Measurements from ENCODE around the gene E4F1. TPM values are rescaled to one million over a fixed set of nuclear protein-coding genes. Genes with fewer than 3 reads are reported as not detected.
"Not testable (repeated sequence)": the region's sequence is repeated elsewhere in the genome, so short reads cannot be mapped to it uniquely, and the experiment has no call there.

Gene E4F1
- total RNA-seq, 2 experiments from 2014 or later: 21.2 to 21.7 TPM

GRCh38 chr16:2203119-2203688 lies 20.2 kb upstream of the E4F1 start:
- DNase-seq; intact Hi-C loops (cut with micrococcal nuclease); H3K27ac Mint-ChIP-seq; H3K9me3 Mint-ChIP-seq; H3K27me3 Mint-ChIP-seq (ENCODE audit: low read depth): not testable (repeated sequence)
- CTCF ChIA-PET: interaction anchor here (0.6 to 1.8 kb wide), 2 partner anchors 9 to 185 kb away, joined by 4 to 8 read pairs; no protein-coding TSS in a partner anchor
- Mint-ChIP-seq H3K4me3 (peak overlapping the region; percentile 43), H3K4me1 (ENCODE audit: low read depth) (peaks cover 22% of the 10 kb centered on the region), H3K36me3 (ENCODE audit: low read depth) (peaks cover 13% of the 10 kb centered on the region)

DNA sequence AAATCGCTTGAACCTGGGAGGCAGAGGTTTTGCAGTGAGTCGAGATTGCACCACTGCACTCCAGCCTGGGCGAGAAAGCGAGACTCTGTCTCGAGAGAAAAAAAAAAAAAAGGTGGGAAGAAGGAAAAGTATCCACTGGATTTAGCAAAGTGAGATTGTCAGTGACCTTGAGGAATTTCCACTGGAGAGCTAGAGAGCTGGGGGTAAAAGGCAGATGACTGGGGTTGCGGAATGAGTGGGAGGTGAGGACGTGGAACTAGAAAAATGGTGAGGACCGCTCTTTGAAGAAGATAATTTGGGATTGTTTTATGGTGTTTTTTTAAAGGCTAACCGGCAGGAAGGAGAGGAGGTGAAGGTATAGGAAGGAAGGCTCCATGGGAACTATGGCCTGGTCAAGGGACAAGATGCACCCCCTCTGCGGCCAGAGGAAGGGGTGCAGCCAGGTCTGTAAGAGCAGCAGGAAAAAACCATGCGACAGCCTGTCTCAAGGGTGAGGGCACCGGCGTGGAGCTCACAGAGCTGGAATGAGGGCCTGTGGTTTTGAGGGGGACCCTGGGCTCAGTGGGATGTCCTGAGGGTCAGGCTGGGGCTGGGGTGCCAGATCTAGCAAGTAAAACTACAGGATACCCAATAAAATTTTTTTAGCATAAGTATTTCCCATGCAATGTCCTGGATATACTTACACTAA lies 18.8 kb upstream of the E4F1 start:
- Mint-ChIP-seq H3K4me1 (ENCODE audit: low read depth) (peaks cover 22% of the 10 kb centered on the region), H3K27ac (peak overlapping the region; percentile 48), H3K36me3 (ENCODE audit: low read depth) (peaks cover 13% of the 10 kb centered on the region), H3K4me3 (peak overlapping the region; percentile 72), H3K9me3 (no peaks in the 10 kb centered on the region), H3K27me3 (ENCODE audit: low read depth) (no peaks in the 10 kb centered on the region)
- CTCF ChIA-PET: interaction anchor here (0.6 to 1.8 kb wide), 3 partner anchors 10 to 219 kb away, joined by 3 to 8 read pairs (median 5); no protein-coding TSS in a partner anchor
- DNase-seq: no peak
- intact Hi-C loops (cut with micrococcal nuclease): loop anchor here (1.0 kb wide), 4 partner anchors 11 to 49 kb away; partner anchors contain the start of genes E4F1, ECI1 and TRAF7

- DNase-seq: peak; percentile 86
- Mint-ChIP-seq H3K9me3 (no peaks in the 10 kb centered on the region), H3K27me3 (ENCODE audit: low read depth) (no peaks in the 10 kb centered on the region), H3K4me3 (peak within 1 kb of the TSS; percentile 78), H3K4me1 (ENCODE audit: low read depth) (peaks cover 22% of the 10 kb centered on the region), H3K36me3 (ENCODE audit: low read depth) (peaks cover 13% of the 10 kb centered on the region), H3K27ac (peak within 1 kb of the TSS; percentile 85)
- intact Hi-C loops (cut with micrococcal nuclease): loop anchor here (1.0 kb wide), 4 partner anchors 10 to 50 kb away; partner anchors contain the start of genes E4F1, ECI1 and TRAF7
- CTCF ChIA-PET: interaction anchor here (0.6 to 1.5 kb wide), 2 partner anchors 11 to 76 kb away, joined by 4 to 5 read pairs; no protein-coding TSS in a partner anchor
Measured at GRCh38 chr16:2205104-2205966, 18.1 kb upstream of the E4F1 start, which contains the start of gene MLST8. MLST8 (plus strand) TSS chr16:2205454; CDS start chr16:2206086, 632 bp downstream.

DNA sequence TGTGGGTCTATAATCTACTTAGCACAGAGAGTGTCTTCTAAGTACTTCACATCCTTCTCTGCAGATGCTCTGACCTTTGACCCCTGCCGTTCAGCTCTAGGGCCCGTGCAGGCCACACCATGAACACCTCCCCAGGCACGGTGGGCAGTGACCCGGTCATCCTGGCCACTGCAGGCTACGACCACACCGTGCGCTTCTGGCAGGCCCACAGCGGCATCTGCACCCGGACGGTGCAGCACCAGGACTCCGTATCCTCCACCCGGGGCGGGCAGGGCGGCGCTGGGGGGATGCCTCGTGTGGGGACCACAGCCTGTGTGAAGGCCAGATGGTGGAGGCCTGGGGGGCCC lies 17.5 kb upstream of the E4F1 start:
- Mint-ChIP-seq H3K27me3 (ENCODE audit: low read depth) (no peaks in the 10 kb centered on the region), H3K36me3 (ENCODE audit: low read depth) (peaks cover 13% of the 10 kb centered on the region), H3K4me3 (peak overlapping the region; percentile 78), H3K9me3 (no peaks in the 10 kb centered on the region), H3K4me1 (ENCODE audit: low read depth) (peaks cover 22% of the 10 kb centered on the region), H3K27ac (peak overlapping the region; percentile 48)
- no peak for DNase-seq
- CTCF ChIA-PET: interaction anchor here (1.5 kb wide), 1 partner anchor 11 kb away, joined by 5 read pairs; no protein-coding TSS in a partner anchor
- intact Hi-C loops (cut with micrococcal nuclease): loop anchor here (1.0 kb wide), 4 partner anchors 9 to 51 kb away; partner anchors contain the start of genes E4F1, ECI1 and TRAF7

DNA sequence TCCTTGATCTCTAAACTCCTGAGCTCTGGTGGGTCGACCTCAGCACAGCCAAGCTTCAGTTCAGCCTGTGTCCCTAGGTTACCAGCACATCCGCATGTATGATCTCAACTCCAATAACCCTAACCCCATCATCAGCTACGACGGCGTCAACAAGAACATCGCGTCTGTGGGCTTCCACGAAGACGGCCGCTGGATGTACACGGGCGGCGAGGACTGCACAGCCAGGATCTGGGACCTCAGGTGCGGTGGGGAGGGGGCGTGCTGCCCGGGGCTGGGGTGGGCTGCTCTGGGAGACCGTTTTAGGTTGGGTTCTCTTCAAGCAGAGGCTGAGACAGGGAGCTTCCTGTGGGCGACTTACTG lies 17.0 kb upstream of the E4F1 start:
- Mint-ChIP-seq H3K4me3 (peak overlapping the region; percentile 78), H3K36me3 (ENCODE audit: low read depth) (peaks cover 13% of the 10 kb centered on the region), H3K4me1 (ENCODE audit: low read depth) (peaks cover 22% of the 10 kb centered on the region), H3K27me3 (ENCODE audit: low read depth) (no peaks in the 10 kb centered on the region), H3K9me3 (no peaks in the 10 kb centered on the region), H3K27ac (peak overlapping the region; percentile 48)
- intact Hi-C loops (cut with micrococcal nuclease): no loop called here
- CTCF ChIA-PET: no interaction called here
- DNase-seq: no peak

DNA sequence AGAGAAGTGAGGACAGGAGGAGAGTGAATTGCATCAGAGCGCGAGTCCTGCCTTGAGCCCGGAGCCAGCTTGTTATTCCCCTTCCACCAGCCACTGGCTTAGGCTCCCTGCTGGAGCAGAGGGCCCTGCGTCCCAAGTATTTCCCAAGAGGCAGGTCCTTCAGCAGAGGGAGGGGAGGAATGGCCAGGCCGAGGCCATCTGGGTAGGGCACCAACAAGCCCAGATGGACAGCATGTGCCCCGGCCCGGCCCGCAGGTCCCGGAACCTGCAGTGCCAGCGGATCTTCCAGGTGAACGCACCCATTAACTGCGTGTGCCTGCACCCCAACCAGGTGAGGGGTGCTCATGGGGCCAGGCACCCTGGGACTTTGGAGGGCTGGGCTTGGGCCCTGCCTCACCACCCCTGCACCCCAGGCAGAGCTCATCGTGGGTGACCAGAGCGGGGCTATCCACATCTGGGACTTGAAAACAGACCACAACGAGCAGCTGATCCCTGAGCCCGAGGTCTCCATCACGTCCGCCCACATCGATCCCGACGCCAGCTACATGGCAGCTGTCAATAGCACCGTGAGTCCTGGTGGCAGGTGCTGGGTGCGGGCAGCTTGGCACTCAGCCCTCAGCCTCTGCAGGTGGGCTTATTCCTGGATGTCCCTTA lies 16.5 kb upstream of the E4F1 start:
- CTCF ChIA-PET: no interaction called here
- Mint-ChIP-seq H3K4me1 (ENCODE audit: low read depth) (peaks cover 24% of the 10 kb centered on the region), H3K9me3 (no peaks in the 10 kb centered on the region), H3K4me3 (peak overlapping the region; percentile 78), H3K36me3 (ENCODE audit: low read depth) (peaks cover 14% of the 10 kb centered on the region), H3K27me3 (ENCODE audit: low read depth) (no peaks in the 10 kb centered on the region), H3K27ac (peak overlapping the region; percentile 48)
- intact Hi-C loops (cut with micrococcal nuclease): no loop called here
- no peak for DNase-seq

DNA sequence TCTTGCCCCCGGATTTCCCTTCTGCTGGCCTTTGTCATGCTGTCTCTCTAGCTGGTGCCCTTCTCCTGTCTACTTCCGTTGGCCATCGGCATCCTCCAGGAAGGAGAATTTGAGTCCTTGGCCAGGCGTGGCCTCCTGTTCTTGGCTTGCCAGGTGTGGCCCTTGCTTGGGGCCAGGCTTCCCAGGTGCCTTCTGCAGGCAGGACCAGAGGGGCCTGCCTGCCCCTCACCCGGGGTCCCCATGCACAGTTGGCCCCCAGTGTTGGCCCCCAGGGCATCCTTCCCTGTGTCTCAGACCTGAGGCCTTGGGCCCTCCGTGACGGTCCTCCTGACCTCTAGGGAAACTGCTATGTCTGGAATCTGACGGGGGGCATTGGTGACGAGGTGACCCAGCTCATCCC lies 15.5 kb upstream of the E4F1 start:
- peaks cover 31% of the 10 kb centered on the region for H3K4me1 Mint-ChIP-seq (ENCODE audit: low read depth)
- peaks cover 20% of the 10 kb centered on the region for H3K36me3 Mint-ChIP-seq (ENCODE audit: low read depth)
- H3K27me3 Mint-ChIP-seq (ENCODE audit: low read depth): no peaks in the 10 kb centered on the region
- intact Hi-C loops (cut with micrococcal nuclease): no loop called here
- DNase-seq: no peak
- peak overlapping the region; percentile 78 for H3K4me3 Mint-ChIP-seq
- H3K9me3 Mint-ChIP-seq: no peaks in the 10 kb centered on the region
- CTCF ChIA-PET: no interaction called here
- H3K27ac Mint-ChIP-seq: no peak overlapping the region

DNA sequence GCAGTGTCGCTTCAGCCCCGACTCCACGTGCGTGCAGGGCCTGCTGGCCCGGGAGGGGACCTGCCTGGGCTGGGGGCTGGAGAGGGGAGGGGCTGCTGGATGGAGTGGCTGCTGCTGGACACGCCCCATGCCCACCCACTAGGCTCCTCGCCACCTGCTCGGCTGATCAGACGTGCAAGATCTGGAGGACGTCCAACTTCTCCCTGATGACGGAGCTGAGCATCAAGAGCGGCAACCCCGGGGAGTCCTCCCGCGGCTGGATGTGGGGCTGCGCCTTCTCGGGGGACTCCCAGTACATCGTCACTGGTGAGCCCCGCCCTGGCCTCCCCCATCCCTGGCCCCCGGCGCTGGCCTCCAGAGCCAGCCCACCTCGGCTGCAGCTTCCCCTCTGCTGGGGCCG lies 15.1 kb upstream of the E4F1 start:
- CTCF ChIA-PET: no interaction called here
- Mint-ChIP-seq H3K4me3 (no peak overlapping the region), H3K9me3 (no peaks in the 10 kb centered on the region), H3K36me3 (ENCODE audit: low read depth) (peaks cover 23% of the 10 kb centered on the region), H3K27ac (no peak overlapping the region), H3K4me1 (ENCODE audit: low read depth) (peaks cover 35% of the 10 kb centered on the region), H3K27me3 (ENCODE audit: low read depth) (no peaks in the 10 kb centered on the region)
- intact Hi-C loops (cut with micrococcal nuclease): no loop called here
- no peak for DNase-seq

DNA sequence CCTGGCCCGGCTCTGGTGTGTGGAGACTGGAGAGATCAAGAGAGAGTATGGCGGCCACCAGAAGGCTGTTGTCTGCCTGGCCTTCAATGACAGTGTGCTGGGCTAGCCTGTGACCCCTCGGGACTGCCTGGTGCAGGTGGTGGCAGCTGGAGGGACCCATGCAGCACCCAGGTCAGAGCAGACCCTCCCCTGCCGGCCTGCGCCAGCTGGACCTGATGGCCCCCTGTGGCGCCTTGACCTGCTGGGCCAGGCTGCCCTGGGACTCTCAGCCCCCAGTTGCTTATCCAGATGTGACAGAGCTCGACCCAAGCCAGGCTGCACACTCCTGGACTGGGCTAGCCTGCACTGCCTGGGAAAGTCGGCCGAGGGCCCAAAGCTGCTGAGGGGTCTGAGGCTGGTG lies 14.6 kb upstream of the E4F1 start:
- DNase-seq: no peak

DNA sequence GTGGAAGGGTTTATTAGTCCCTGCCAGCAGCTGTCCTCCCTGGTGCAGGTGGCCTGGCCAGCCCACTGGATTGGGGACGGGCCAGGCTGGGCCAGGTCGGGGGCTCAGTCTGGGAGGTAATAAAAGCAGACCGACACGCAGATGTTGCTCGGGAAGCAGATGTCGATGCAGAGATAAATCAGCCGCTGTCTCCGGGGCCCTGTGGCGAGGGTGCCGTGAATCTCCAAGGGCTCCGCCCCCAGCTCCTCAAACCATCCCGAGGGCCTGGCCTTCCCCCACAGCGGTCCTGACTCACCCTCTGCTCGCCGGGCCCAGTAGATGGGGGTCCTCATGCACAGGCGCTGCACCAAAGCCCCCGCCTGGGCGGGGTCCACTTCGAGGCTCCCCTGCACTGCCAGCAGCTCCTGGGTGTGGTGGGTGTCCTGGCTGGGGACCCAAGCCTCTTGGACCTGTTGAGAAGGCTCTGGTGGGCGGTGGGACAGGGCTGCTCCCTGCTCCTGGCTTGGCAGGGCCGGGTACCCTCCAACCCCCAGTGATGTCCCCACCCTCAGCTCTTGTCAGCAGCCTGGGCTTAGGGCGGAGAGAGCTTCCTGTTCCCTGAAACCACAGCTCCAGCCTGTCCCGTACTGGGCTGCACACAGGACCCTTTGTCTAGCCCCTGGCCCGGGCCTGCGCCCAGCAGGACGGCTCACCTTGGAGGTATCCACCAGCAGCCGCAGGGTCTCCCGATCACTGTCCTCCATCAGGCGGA lies 14.0 kb upstream of the E4F1 start:
- no peak overlapping the region for H3K27ac Mint-ChIP-seq
- CTCF ChIA-PET: no interaction called here
- H3K27me3 Mint-ChIP-seq (ENCODE audit: low read depth): no peaks in the 10 kb centered on the region
- peaks cover 26% of the 10 kb centered on the region for H3K36me3 Mint-ChIP-seq (ENCODE audit: low read depth)
- no peak for DNase-seq
- intact Hi-C loops (cut with micrococcal nuclease): loop anchor here (10.0 kb wide), 1 partner anchor 215 kb away; the partner anchor contains the start of gene CCNF
- no peak overlapping the region for H3K4me3 Mint-ChIP-seq
- H3K4me1 Mint-ChIP-seq (ENCODE audit: low read depth): peaks cover 36% of the 10 kb centered on the region
- no peaks in the 10 kb centered on the region for H3K9me3 Mint-ChIP-seq

More for the DNA sequence above, 14.6 kb upstream of the E4F1 start:
- H3K27me3 Mint-ChIP-seq (ENCODE audit: low read depth): no peaks in the 10 kb centered on the region
- CTCF ChIA-PET: no interaction called here
- intact Hi-C loops (cut with micrococcal nuclease): no loop called here
- peaks cover 38% of the 10 kb centered on the region for H3K4me1 Mint-ChIP-seq (ENCODE audit: low read depth)
- no peaks in the 10 kb centered on the region for H3K9me3 Mint-ChIP-seq
- H3K4me3 Mint-ChIP-seq: no peak overlapping the region
- no peak overlapping the region for H3K27ac Mint-ChIP-seq
- peaks cover 26% of the 10 kb centered on the region for H3K36me3 Mint-ChIP-seq (ENCODE audit: low read depth)

- Mint-ChIP-seq H3K36me3 (ENCODE audit: low read depth) (peaks cover 26% of the 10 kb centered on the region), H3K27me3 (ENCODE audit: low read depth) (no peaks in the 10 kb centered on the region), H3K4me1 (ENCODE audit: low read depth) (peaks cover 32% of the 10 kb centered on the region), H3K9me3 (no peaks in the 10 kb centered on the region), H3K4me3 (no peak overlapping the region), H3K27ac (no peak overlapping the region)
- CTCF ChIA-PET: no interaction called here
- no peak for DNase-seq
- intact Hi-C loops (cut with micrococcal nuclease): loop anchor here (10.0 kb wide), 1 partner anchor 215 kb away; the partner anchor contains the start of gene CCNF
Measured at GRCh38 chr16:2210009-2210332, 13.4 kb upstream of the E4F1 start.
